ENCODE data around the gene CELSR1.

DNA sequence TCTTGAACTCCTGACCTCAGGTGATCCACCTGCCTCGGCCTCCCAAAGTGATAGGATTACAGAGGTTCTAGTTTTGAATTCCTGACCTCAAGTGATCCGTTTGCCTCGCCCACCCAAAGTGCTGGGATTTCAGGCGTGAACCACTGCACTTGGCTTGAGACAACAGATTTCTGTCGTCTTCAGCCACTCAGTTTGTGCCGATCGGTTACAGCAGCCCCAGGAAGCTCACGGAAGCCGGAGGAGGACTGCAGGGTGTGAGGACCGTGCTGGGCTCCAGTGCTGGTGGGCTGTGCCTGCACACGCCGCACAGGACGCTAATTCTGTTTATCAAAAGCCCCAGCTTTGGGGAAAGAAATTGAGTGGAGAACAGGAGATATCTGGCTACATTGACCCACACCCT is 82.0 kb downstream of the CELSR1 start:
- no peak for TF ChIP-seq CTCF (IDR thresholded peaks at IDR 0.05)
- no peak for TF ChIP-seq POLR2A (IDR thresholded peaks at IDR 0.05)

Measured in lower leg skin (tissue), 3 donors.